Measurements from ENCODE around the gene RAB33A. TPM values are rescaled to one million over a fixed set of nuclear protein-coding genes. Genes with fewer than 3 reads are reported as not detected.

The RAB33A gene
- total and polyA plus RNA-seq, 2 donors (not counting 1 experiment from before 2014, with no cell fraction given) = 2.8 to 18.3 TPM

DNA sequence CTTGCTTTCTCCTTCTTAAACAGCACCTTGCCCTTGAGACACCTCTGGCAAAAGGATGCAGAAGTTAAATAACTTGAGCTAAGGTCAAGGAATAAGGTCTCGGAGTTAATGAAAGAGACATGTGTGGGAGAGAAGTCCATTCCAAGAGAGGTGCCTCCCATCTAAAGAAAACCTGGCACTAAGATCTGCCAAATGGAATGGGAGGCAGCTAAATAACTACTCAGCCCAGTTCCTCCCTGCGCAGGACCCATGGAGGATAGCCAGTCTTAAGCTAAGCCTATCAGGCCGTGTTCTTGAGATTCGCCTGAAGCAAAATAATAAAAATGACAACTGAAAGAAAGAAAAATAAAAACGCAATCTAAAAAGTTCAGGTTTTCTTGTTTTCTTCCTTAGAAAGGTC is 40.8 kb upstream of the RAB33A start:
- no peaks in the 10 kb centered on the region for H3K9me3 ChIP-seq (ENCODE audit: control insufficient read depth, insufficient read depth, low read depth, low read length)
- H3K9ac ChIP-seq (ENCODE audit: insufficient read depth, low read length) = no peak overlapping the region
- H3K36me3 ChIP-seq (ENCODE audit: control insufficient read depth, insufficient read depth, low read length) = no peaks in the 10 kb centered on the region
- TF ChIP-seq EZH2 (IDR thresholded peaks at IDR 0.05; ENCODE audit: low read length, missing control alignments) = no peak
- TF ChIP-seq, protein P1, sequence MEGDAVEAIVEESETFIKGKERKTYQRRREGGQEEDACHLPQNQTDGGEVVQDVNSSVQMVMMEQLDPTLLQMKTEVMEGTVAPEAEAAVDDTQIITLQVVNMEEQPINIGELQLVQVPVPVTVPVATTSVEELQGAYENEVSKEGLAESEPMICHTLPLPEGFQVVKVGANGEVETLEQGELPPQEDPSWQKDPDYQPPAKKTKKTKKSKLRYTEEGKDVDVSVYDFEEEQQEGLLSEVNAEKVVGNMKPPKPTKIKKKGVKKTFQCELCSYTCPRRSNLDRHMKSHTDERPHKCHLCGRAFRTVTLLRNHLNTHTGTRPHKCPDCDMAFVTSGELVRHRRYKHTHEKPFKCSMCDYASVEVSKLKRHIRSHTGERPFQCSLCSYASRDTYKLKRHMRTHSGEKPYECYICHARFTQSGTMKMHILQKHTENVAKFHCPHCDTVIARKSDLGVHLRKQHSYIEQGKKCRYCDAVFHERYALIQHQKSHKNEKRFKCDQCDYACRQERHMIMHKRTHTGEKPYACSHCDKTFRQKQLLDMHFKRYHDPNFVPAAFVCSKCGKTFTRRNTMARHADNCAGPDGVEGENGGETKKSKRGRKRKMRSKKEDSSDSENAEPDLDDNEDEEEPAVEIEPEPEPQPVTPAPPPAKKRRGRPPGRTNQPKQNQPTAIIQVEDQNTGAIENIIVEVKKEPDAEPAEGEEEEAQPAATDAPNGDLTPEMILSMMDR (conservative IDR thresholded peaks at IDR 0.05 in 1 of 2, IDR thresholded peaks at IDR 0.05 in 1 of 2; ENCODE audit: low read depth in 1 of 2, low read length in 2 of 2) = no peak
- no peak overlapping the region for H3K4me3 ChIP-seq (replicated peaks in 1 of 4; ENCODE audit: control extremely low read depth in 1 of 4, insufficient read depth in 1 of 4, low read depth in 3 of 4, low read length in 4 of 4)
- H3K27ac ChIP-seq (ENCODE audit: insufficient read depth, low read length) = no peak overlapping the region
- H3K4me1 ChIP-seq (ENCODE audit: control insufficient read depth, extremely low read depth, insufficient read depth, low read length) = no peaks in the 10 kb centered on the region
- no peaks in the 10 kb centered on the region for H3K27me3 ChIP-seq (ENCODE audit: control insufficient read depth, insufficient read depth, low read length)
- DNase-seq (ENCODE audit: low read depth in 2 of 2) = no peak
- no peaks in the 10 kb centered on the region for H4K20me1 ChIP-seq (ENCODE audit: control insufficient read depth, extremely low read depth, insufficient read depth, low read length)
- H3K4me2 ChIP-seq (ENCODE audit: extremely low read depth, insufficient read depth, low read length) = no peak overlapping the region
- H3K79me2 ChIP-seq (ENCODE audit: control insufficient read depth, insufficient read depth, low read length) = no peaks in the 10 kb centered on the region
- H2AFZ ChIP-seq (ENCODE audit: low read length) = no peak overlapping the region

DNA sequence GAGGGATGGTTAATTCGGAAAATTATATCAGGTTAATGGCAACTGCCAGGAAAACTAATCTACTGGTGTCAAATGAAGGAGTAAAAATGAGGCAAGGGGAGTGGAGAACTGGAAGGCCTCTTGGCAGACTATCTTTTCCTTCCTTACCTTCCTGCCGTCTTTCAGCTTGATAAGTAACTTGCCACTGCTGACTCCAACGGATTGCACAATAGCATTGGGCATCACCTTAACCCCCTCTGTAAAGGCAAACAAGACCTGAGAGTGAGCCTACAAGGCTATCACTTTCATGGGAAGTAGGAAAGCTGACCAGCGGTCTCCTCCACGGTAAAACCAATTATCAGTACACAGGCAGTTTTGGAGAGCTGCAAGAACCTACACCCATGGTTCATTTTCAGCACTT is 35.3 kb upstream of the RAB33A start:
- Histone ChIP-seq H3K27ac (ENCODE audit: insufficient read depth, low read length) (no peak overlapping the region), H3K27me3 (ENCODE audit: control insufficient read depth, insufficient read depth, low read length) (no peaks in the 10 kb centered on the region), H2AFZ (ENCODE audit: low read length) (no peak overlapping the region), H3K79me2 (ENCODE audit: control insufficient read depth, insufficient read depth, low read length) (no peaks in the 10 kb centered on the region), H3K4me3 (replicated peaks in 1 of 4; ENCODE audit: control extremely low read depth in 1 of 4, insufficient read depth in 1 of 4, low read depth in 3 of 4, low read length in 4 of 4) (no peak overlapping the region), H3K36me3 (ENCODE audit: control insufficient read depth, insufficient read depth, low read length) (no peaks in the 10 kb centered on the region), H3K9ac (ENCODE audit: insufficient read depth, low read length) (no peak overlapping the region), H3K4me2 (ENCODE audit: extremely low read depth, insufficient read depth, low read length) (no peak overlapping the region), H3K9me3 (ENCODE audit: control insufficient read depth, insufficient read depth, low read depth, low read length) (no peaks in the 10 kb centered on the region), H4K20me1 (ENCODE audit: control insufficient read depth, extremely low read depth, insufficient read depth, low read length) (no peaks in the 10 kb centered on the region), H3K4me1 (ENCODE audit: control insufficient read depth, extremely low read depth, insufficient read depth, low read length) (no peaks in the 10 kb centered on the region)
- TF ChIP-seq, protein P1 (conservative IDR thresholded peaks at IDR 0.05 in 1 of 2, IDR thresholded peaks at IDR 0.05 in 1 of 2; ENCODE audit: low read depth in 1 of 2, low read length in 2 of 2) = no peak
- no peak for TF ChIP-seq EZH2 (IDR thresholded peaks at IDR 0.05; ENCODE audit: low read length, missing control alignments)
- no peak for DNase-seq (ENCODE audit: low read depth in 2 of 2)

GRCh38 chrX:130136961-130137360 is 34.8 kb upstream of the RAB33A start:
- no peak overlapping the region for H3K4me2 ChIP-seq (ENCODE audit: extremely low read depth, insufficient read depth, low read length)
- H3K27me3 ChIP-seq (ENCODE audit: control insufficient read depth, insufficient read depth, low read length) = no peaks in the 10 kb centered on the region
- H4K20me1 ChIP-seq (ENCODE audit: control insufficient read depth, extremely low read depth, insufficient read depth, low read length) = no peaks in the 10 kb centered on the region
- no peaks in the 10 kb centered on the region for H3K36me3 ChIP-seq (ENCODE audit: control insufficient read depth, insufficient read depth, low read length)
- no peaks in the 10 kb centered on the region for H3K4me1 ChIP-seq (ENCODE audit: control insufficient read depth, extremely low read depth, insufficient read depth, low read length)
- H2AFZ ChIP-seq (ENCODE audit: low read length) = no peak overlapping the region
- DNase-seq (ENCODE audit: low read depth in 2 of 2) = no peak
- no peaks in the 10 kb centered on the region for H3K9me3 ChIP-seq (ENCODE audit: control insufficient read depth, insufficient read depth, low read depth, low read length)
- no peak overlapping the region for H3K27ac ChIP-seq (ENCODE audit: insufficient read depth, low read length)
- no peaks in the 10 kb centered on the region for H3K79me2 ChIP-seq (ENCODE audit: control insufficient read depth, insufficient read depth, low read length)
- TF ChIP-seq, protein P1 (conservative IDR thresholded peaks at IDR 0.05 in 1 of 2, IDR thresholded peaks at IDR 0.05 in 1 of 2; ENCODE audit: low read depth in 1 of 2, low read length in 2 of 2) = no peak
- TF ChIP-seq EZH2 (IDR thresholded peaks at IDR 0.05; ENCODE audit: low read length, missing control alignments) = no peak
- no peak overlapping the region for H3K4me3 ChIP-seq (replicated peaks in 1 of 4; ENCODE audit: control extremely low read depth in 1 of 4, insufficient read depth in 1 of 4, low read depth in 3 of 4, low read length in 4 of 4)
- H3K9ac ChIP-seq (ENCODE audit: insufficient read depth, low read length) = no peak overlapping the region

Data from fibroblast of lung (primary cell).